Omental fat pad (tissue), 4 donors: ENCODE data around the gene TMEM86A. TPM values are rescaled to one million over a fixed set of nuclear protein-coding genes. Genes with fewer than 3 reads are reported as not detected.

Experiments
- ATAC-seq: fragments of 150-250 bp; one replicate; pipeline ENCODE4 v1.9.1; 2016; ENCODE audit warnings: mild to moderate bottlenecking, moderate library complexity; ENCODE audit not compliant: low FRiP score
- DNase-seq: peaks from one replicate; pipeline ENCODE4 v3.0.0-alpha.2; 2019; ENCODE audit warnings: low spot score
- CTCF ChIP-seq, 3 donors: fragments of 450-650 bp; IDR thresholded peaks; one replicate each; pipeline ENCODE4 v1.5.1; 2016 to 2017; ENCODE audit warnings: antibody characterized with exemption in 3 of 3, mild to moderate bottlenecking in 3 of 3, moderate library complexity in 2 of 3
- total RNA-seq, 4 donors: library from RNA; depleted of rRNA; stranded (reverse); fragments of >200 nt; gene quantifications; one replicate each; pipeline ENCODE4 v1.1.0, GENCODE V29; 2016

TMEM86A gene
- total RNA-seq, 4 donors from 2014 or later: 3.4 to 8.3 (median 5.8) TPM

- DNase-seq (no peak), ATAC-seq (no peak)
- no peak for TF ChIP-seq CTCF (IDR thresholded peaks at IDR 0.05)
These were observed 46.7 kb downstream of the TMEM86A start for GRCh38 chr11:18745251-18745650.

DNA sequence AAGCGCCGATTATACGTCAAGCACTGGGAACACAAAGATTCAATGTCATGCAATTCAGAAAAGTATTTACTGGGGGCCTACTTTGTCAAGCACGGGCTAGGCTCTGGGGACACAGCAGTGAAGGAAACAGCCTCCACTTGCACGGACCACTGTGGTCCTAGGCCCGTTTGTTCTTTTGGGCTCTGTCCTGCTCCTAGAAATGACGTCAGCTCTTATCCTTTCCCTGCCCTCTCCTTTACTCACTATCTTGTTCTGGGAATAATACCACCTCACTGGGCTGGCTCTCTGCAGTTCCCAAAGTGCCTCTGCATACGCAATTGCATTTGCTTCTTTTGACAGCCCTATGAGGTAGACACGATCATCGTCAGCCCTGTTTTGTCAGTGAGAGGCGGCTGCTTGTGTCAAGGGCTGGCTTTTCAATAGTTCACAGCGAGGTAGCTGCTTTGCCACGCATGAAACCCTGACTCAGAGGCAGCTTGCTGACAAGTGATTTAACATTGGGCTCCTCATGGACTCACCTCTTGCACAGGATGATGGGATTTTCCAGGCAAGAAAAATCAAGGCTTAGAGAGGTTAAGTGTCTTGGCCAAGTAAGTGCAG lies 50.3 kb downstream of the TMEM86A start:
- DNase-seq (no peak), ATAC-seq (no peak)
- TF ChIP-seq CTCF (IDR thresholded peaks at IDR 0.05): no peak

GRCh38 chr11:18749681-18750319 lies 51.2 kb downstream of the TMEM86A start:
- no peak for TF ChIP-seq CTCF (IDR thresholded peaks at IDR 0.05)
- DNase-seq: no peak

DNA sequence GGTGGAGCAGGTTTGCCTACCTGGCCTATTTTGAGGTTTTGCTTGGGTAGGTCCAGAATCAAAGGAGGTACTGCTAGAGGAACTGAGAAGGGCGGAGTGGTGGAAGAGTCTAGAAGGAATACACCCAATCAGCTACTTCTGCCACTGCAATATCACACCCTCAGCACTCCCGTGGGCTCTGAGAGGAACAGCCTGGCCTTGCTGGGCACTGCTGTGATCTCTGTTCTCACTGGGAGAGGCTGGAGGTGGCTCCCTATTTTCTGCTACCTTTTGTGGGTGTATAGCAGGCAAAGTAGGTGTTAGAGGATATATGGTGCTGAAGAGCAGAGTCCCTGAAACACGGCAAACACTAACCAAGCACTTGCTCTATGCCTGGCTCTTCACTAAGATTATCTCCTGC lies 52.4 kb downstream of the TMEM86A start:
- TF ChIP-seq CTCF (IDR thresholded peaks at IDR 0.05): no peak
- DNase-seq (no peak), ATAC-seq (no peak)

More at GRCh38 chr11:18749681-18750319, 51.2 kb downstream of the TMEM86A start:
- no peak for ATAC-seq

DNA sequence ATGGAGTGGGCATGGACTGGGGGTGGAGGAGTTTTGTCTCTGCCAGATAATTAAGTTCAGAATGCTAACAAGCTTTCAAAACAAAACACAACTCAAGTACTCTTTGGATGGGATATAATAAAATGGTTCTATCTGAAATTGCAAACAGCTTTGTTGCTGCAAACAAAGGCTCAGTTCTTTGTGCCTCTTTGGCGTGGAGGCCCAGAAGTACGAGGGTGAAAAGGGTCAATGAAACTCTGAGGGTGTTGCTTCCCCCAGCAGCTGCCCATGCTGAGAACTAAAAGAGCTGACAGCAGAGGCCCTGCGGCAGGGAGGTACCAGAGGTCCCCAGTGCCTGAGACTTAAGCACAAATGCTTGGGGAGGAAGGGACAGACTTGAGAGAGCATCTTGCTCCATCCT lies 53.9 kb downstream of the TMEM86A start:
- TF ChIP-seq CTCF (IDR thresholded peaks at IDR 0.05): no peak
- no peak for ATAC-seq
- DNase-seq: no peak

GRCh38 chr11:18754308-18754707 lies 55.7 kb downstream of the TMEM86A start:
- ATAC-seq (no peak), DNase-seq (no peak)
- TF ChIP-seq CTCF (IDR thresholded peaks at IDR 0.05): no peak

Other genes starting within 250 kb of the TMEM86A start
- not detected for gene LDHAL6A, start 242.9 kb upstream of the TMEM86A start, total RNA-seq
- gene TSG101, start 171.8 kb upstream of the TMEM86A start, total RNA-seq: 100 to 1,000 TPM in 2 of 4 donors, 10 to 100 TPM in 2; 56.6 to 112 (median 96.7) TPM
- gene UEVLD, start 110.0 kb upstream of the TMEM86A start, total RNA-seq: 10 to 100 TPM; 23.1 to 46.5 (median 31.2) TPM
- gene MISFA, start 99.0 kb upstream of the TMEM86A start, total RNA-seq: 1 to 10 TPM in 1 of 4 donors, under 1 TPM in 1, not detected in 2; 0.36 to 1.8 TPM
- gene SPTY2D1, start 64.4 kb upstream of the TMEM86A start, total RNA-seq: 10 to 100 TPM; 15.9 to 40.7 (median 28.0) TPM
- under 1 TPM in 2 of 4 donors, not detected in 2; 0.13 to 0.24 TPM for gene IGSF22, start 27.4 kb downstream of the TMEM86A start, total RNA-seq
- 1 to 10 TPM in 3 of 4 donors, under 1 TPM in 1; 0.28 to 4.7 (median 1.5) TPM for gene PTPN5, start 93.0 kb downstream of the TMEM86A start, total RNA-seq
- gene MRGPRX1, start 240.6 kb downstream of the TMEM86A start, total RNA-seq: not detected